Left lung (tissue), 10 donors: ENCODE results near the gene FJX1. TPM values are rescaled to one million over a fixed set of nuclear protein-coding genes. Genes with fewer than 3 reads are reported as not detected.

ENCODE experiments used
- ATAC-seq: fragments of 200-7000 bp; cut with Tn5 transposase; one replicate; pipeline ENCODE4 v1.9.1; 2020; ENCODE audit warnings: moderate library complexity
- DNase-seq, 4 donors: peaks; one replicate each; pipeline ENCODE4 v3.0.0-alpha.2; 2013 to 2020
- H3K27ac ChIP-seq, 2 donors: fragments of 200-600 bp; sonication (generic) in 1 of 2; one replicate each; pipeline versions ENCODE4 v1.5.0 to v1.8.0; 2020 to 2021
- H3K27me3 ChIP-seq, 2 donors: fragments of 200-600 bp; sonication (generic) in 1 of 2; one replicate each; pipeline versions ENCODE4 v1.5.0 to v1.8.0; 2020 to 2021
- H3K36me3 ChIP-seq, 2 donors: fragments of 200-600 bp; sonication (generic) in 1 of 2; one replicate each; pipeline versions ENCODE4 v1.5.0 to v1.8.0; 2020 to 2021
- H3K4me1 ChIP-seq, 2 donors: fragments of 200-600 bp; one replicate each; pipeline ENCODE4 v1.8.0; 2021
- H3K4me3 ChIP-seq, 2 donors: fragments of 200-600 bp; sonication (generic) in 1 of 2; one replicate each; pipeline versions ENCODE4 v1.5.0 to v1.8.0; 2020 to 2021; ENCODE audit warnings: mild to moderate bottlenecking in 1 of 2
- H3K9me3 ChIP-seq, 2 donors: fragments of 200-600 bp; sonication (generic) in 1 of 2; one replicate each; pipeline versions ENCODE4 v1.5.0 to v1.8.0; 2020 to 2021
- intact Hi-C, 2 donors: fragments of 100-400 bp; cut with DNase I; formaldehyde crosslinking; loops; one replicate each; pipeline versions ENCODE4 v1.11.2 to v1.14.2; 2022
- polyA plus RNA-seq, 6 donors: library from polyadenylated mRNA; unstranded; fragments of 120-200 nt; gene quantifications; one replicate each; pipeline ENCODE4 v1.2.1, GENCODE V29; 2013; ENCODE audit not compliant: insufficient read length in 6 of 6
- total RNA-seq, 2 donors: library from RNA; stranded (reverse); fragmentation: NEBNext Ultra II Directional; extraction: Animal tissue kit (Norgen Biotek cat#: 25700); gene quantifications; one replicate each; pipeline ENCODE4 v1.2.1, GENCODE V29; 2021
- TF ChIP-seq, protein P1 (sequence below), 2 donors: fragments of 200-600 bp; sonication (generic) in 1 of 2; IDR thresholded peaks; one replicate each; pipeline versions ENCODE4 v1.5.0 to v1.8.0; 2021; ENCODE audit warnings: antibody characterized with exemption in 2 of 2
- donor health status: DM: no; HTN: yes; CAD: no.
- donor health status: DM: no; HTN: no; CAD: no.

The FJX1 gene
- total and polyA plus RNA-seq, 8 donors = 3.9 to 6.6 (median 5.0) TPM

DNA sequence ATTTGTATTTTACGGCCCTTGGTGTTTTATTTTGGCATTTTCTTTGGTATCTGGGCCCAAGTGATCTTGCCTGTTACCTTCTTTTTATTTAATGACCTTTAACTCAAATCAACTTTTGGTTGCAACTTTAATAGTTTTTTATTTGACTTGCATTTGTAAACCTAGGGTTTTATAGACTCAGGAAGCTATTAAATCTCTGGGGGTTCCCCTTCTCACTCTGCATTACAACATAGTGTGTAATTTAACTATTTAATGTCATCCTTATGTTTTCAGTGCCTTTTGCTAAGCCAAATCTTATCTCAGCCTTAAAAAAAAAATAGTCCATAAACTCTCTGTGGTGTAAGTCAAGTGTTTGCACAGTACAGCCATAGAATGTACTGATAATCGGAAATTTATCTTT, 3.4 kb downstream of the FJX1 start:
- no peaks in the 10 kb centered on the region for H3K9me3 ChIP-seq
- peaks cover 12 to 28% of the 10 kb centered on the region in 2 donors for H3K4me1 ChIP-seq
- no peak for DNase-seq
- no peak for ATAC-seq
- peaks cover 16 to 68% of the 10 kb centered on the region in 2 donors for H3K27me3 ChIP-seq
- H3K27ac ChIP-seq = no peak overlapping the region
- TF ChIP-seq, protein P1, sequence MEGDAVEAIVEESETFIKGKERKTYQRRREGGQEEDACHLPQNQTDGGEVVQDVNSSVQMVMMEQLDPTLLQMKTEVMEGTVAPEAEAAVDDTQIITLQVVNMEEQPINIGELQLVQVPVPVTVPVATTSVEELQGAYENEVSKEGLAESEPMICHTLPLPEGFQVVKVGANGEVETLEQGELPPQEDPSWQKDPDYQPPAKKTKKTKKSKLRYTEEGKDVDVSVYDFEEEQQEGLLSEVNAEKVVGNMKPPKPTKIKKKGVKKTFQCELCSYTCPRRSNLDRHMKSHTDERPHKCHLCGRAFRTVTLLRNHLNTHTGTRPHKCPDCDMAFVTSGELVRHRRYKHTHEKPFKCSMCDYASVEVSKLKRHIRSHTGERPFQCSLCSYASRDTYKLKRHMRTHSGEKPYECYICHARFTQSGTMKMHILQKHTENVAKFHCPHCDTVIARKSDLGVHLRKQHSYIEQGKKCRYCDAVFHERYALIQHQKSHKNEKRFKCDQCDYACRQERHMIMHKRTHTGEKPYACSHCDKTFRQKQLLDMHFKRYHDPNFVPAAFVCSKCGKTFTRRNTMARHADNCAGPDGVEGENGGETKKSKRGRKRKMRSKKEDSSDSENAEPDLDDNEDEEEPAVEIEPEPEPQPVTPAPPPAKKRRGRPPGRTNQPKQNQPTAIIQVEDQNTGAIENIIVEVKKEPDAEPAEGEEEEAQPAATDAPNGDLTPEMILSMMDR (IDR thresholded peaks at IDR 0.05) = no peak
- H3K36me3 ChIP-seq = no peaks in the 10 kb centered on the region
- no peak overlapping the region for H3K4me3 ChIP-seq
- intact Hi-C loops = no loop called here

DNA sequence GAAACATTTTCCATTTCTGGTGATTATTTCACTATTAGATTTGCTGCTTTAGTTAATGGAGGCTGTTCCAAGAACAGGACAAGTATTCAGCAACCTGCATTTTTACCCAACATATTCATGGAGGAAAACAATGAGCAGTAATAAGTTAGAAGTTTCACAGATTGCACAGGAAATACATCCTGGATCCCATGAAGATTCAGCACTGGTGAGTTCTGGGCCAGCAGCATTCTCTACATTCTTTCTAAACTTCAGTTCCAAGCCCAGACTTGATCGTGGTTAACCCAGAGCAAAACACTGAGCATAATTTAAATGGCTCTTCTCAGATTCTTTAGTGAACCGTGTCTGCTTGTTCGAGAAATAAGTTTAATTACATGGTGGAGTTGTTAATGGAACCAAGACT, 3.8 kb downstream of the FJX1 start:
- Histone ChIP-seq H3K27ac (no peak overlapping the region), H3K4me1 (peaks cover 12 to 26% of the 10 kb centered on the region in 2 donors), H3K4me3 (no peak overlapping the region), H3K27me3 (peaks cover 16 to 71% of the 10 kb centered on the region in 2 donors), H3K9me3 (no peaks in the 10 kb centered on the region), H3K36me3 (no peaks in the 10 kb centered on the region)
- intact Hi-C loops = no loop called here
- TF ChIP-seq, protein P1 (IDR thresholded peaks at IDR 0.05) = no peak
- ATAC-seq (no peak), DNase-seq (no peak)

DNA sequence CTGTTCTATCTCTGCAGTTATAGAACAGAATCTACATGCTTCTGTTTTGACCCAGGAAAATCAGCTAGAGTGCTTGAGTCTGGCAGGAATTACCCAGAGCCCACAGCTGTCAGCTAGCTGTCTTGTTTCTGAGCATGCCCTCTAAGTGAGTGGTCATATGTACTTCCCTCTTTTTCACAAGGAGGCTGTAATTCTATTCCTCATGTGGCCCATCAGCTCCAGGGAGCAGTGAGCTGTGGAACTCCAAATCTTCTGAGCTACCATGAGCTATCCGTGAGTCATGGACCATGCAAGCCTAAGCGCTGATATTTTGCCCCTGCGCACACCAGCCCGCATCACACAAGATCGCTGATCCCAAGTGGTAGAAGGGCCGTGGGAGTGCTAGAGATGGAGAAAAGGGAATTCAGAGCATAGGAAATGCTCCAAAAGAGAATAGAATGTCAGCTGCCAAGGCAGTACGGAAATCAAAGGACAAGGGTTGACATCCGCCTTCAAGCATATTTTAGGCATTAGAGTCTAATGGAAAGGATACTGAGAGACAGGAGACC, 5.4 kb downstream of the FJX1 start:
- Histone ChIP-seq H3K9me3 (no peaks in the 10 kb centered on the region), H3K4me1 (peaks cover 12 to 17% of the 10 kb centered on the region in 2 donors), H3K4me3 (no peak overlapping the region), H3K27me3 (peaks cover 16 to 64% of the 10 kb centered on the region in 2 donors), H3K27ac (no peak overlapping the region), H3K36me3 (no peaks in the 10 kb centered on the region)
- intact Hi-C loops = no loop called here
- no peak for DNase-seq
- TF ChIP-seq, protein P1 (IDR thresholded peaks at IDR 0.05) = no peak
- no peak for ATAC-seq

DNA sequence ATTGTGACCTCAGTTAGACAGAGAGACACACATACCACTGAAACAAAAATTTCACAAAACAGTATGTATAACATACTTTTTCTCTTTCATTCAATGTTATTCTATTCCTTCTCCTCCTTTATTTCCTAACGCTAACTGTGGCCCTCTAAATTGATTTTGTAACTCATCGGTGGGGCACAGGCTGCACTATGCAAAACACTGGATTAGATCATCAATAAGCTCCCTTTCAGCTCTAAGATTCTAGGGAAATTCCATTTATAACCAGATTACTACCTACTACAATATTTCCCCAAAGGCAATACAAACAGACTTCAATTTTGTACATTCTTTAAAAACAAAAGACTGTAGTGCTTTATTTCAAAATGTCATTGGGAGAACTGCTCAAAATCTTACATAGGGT, 6.1 kb downstream of the FJX1 start:
- H3K36me3 ChIP-seq = no peaks in the 10 kb centered on the region
- DNase-seq (no peak), ATAC-seq (no peak)
- no peak overlapping the region for H3K27ac ChIP-seq
- H3K27me3 ChIP-seq = peaks cover 16 to 57% of the 10 kb centered on the region in 2 donors
- no peak overlapping the region for H3K4me3 ChIP-seq
- TF ChIP-seq, protein P1 (IDR thresholded peaks at IDR 0.05) = no peak
- H3K9me3 ChIP-seq = no peaks in the 10 kb centered on the region
- intact Hi-C loops = no loop called here
- H3K4me1 ChIP-seq = peaks cover 8 to 11% of the 10 kb centered on the region in 2 donors

DNA sequence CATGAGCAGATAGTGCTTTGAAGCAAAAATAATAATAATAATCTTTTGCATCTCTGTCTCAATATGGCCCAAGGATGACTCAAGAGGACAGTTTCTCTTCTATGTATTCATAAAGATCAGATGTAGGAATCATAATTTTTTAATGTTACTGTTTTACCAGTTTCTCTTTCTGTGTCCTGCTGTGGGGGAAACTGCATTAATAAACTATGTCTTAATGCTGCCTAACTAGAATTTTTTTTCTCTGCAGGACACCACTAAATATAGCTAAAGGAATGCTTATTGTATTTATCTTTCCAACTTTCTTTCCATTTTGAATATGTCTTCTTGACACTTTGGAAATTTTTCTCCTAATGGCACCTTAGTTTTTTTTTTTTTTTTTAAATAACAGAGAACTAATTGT, 6.5 kb downstream of the FJX1 start:
- Histone ChIP-seq H3K36me3 (no peaks in the 10 kb centered on the region), H3K27ac (no peak overlapping the region), H3K9me3 (no peaks in the 10 kb centered on the region), H3K27me3 (peaks cover 12 to 53% of the 10 kb centered on the region in 2 donors), H3K4me1 (peaks cover 7 to 8% of the 10 kb centered on the region in 2 donors), H3K4me3 (no peak overlapping the region)
- TF ChIP-seq, protein P1 (IDR thresholded peaks at IDR 0.05) = no peak
- intact Hi-C loops = no loop called here
- DNase-seq (no peak), ATAC-seq (no peak)
